GM21526 (cell line): ENCODE measurements around the gene CITED4.

Source experiments
- ATAC-seq: cut with Tn5 transposase; IDR thresholded peaks from one replicate; pipeline ENCODE4 v1.9.1; 2021; ENCODE audit warnings: moderate library complexity; ENCODE audit not compliant: unreplicated experiment, low FRiP score

Gene CITED4

DNA sequence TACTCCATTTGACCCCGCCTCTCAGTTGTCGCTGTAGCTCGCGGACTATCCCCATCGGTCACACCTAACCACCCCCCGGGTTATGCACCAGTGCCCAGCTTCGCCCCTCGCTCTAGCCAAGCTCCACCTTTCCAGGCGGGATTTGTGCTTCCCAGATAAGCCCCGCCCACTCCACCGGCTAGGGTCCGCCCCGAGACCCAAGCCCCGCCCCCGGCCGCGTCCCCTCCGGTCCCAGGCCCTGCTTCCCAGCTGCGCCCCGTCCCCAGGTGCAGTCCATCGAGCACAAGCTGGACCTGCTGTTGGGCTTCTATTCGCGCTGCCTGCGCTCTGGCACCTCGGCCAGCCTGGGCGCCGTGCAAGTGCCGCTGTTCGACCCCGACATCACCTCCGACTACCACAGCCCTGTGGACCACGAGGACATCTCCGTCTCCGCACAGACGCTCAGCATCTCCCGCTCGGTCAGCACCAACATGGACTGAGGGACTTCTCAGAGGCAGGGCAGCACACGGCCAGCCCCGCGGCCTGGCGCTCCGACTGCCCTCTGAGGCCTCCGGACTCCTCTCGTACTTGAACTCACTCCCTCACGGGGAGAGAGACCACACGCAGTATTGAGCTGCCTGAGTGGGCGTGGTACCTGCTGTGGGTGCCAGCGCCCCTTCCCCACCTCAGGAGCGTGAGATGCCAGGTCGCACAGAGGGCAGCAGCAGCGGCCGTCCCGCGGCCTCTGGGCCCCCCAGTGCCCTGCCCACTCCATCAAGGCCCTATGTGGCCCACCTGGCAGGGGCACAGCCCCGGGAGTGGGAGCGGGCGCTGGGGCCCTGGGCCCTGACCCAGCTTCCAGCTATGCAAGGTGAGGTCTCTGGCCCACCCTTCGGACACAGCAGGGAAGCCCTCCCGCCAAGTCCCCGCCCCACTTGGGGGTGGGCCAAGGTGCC, 23.9 kb downstream of the CITED4 start:
- ATAC-seq: no peak

DNA sequence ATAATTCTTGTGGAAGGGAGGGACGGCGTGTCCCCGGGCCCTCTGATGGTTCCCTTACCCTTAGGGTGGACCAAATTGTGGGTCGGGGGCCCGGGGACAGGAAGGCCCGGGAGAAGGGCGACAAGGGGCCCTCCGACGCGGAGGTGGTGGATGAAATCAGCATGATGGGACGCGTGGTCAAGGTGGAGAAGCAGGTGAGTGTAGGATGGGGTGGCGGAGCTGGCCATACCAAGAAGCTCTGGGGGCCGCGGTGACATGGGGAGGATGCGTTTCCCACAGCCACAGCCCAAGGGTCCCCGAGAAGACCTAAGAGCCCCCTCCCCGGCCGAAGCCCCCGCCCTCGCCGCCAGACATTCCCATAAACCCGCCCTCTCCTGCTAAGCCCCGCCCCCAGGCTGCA, 24.6 kb downstream of the CITED4 start:
- no peak for ATAC-seq

DNA sequence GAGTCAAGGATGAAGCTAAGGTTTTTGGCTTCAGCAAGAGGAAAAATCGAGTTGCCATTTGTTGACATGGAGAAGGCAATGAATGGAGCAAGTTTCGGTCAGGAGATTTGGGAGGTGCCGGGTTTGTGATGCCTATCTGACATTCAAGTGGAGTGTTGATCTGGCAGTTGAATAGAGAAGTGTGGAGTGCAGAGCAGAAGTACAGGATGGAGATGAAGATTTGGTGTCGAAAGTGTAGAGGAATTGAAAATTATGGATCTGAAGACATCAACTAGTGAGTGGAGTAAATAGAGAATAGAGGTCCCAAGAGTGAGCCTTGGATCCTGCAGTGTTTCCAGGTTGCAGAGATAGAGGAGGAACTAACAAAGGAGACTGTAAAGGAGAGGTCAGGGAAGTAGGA, 25.9 kb downstream of the CITED4 start:
- no peak for ATAC-seq

DNA sequence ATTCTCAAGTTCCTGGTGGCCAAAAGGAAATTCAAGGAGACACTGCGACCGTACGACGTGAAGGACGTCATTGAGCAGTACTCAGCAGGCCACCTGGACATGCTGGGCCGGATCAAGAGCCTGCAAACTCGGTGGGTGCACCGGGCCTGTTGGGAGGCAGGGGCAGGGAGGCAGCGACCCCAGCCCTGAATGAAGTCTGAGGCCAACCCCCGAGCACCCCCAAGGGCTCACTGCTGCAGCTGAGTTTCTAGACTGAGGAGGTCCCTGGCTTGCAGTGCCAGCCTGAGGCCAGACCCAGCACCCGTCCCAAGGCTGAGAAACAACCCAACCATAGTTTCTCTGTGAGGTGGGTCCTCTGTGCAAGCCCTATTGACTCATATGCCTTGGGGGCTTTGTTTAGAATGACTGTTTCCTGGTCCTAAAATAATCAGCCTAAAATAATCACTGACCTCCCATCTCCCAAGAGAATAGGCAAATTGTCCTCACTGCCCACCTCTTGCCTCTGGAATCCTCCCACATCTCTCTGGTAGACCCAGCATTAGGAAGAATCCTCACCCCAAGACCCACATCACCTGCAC, 27.1 kb downstream of the CITED4 start:
- ATAC-seq: no peak

GRCh38 chr1:40833979-40834378, 28.2 kb downstream of the CITED4 start:
- ATAC-seq: no peak

DNA sequence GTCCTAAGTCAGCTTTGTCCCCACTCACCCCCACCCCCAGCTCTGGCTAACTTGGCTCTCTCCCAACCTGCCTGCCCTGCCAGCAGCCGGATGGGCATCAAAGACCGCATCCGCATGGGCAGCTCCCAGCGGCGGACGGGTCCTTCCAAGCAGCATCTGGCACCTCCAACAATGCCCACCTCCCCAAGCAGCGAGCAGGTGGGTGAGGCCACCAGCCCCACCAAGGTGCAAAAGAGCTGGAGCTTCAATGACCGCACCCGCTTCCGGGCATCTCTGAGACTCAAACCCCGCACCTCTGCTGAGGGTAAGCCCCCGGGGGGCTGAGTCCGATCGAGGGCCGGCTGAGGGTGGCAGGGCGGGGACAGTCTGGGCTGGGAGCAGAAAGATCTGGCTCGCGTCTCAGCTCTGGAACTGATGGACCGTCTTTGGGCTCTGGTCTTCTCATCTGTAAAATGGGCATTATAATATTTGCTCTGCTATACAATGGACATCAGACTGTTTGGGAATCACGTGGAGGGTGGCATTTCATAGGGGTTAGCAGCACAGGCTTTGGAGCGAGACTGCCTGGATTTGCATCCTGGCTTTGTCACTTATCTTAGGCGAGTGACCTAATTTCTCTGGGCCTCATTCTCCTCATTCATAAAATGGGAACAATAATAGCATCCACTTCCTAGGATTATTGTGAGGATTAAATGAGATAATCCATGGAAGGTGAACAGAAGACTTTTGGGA, 31.0 kb downstream of the CITED4 start:
- ATAC-seq: no peak

DNA sequence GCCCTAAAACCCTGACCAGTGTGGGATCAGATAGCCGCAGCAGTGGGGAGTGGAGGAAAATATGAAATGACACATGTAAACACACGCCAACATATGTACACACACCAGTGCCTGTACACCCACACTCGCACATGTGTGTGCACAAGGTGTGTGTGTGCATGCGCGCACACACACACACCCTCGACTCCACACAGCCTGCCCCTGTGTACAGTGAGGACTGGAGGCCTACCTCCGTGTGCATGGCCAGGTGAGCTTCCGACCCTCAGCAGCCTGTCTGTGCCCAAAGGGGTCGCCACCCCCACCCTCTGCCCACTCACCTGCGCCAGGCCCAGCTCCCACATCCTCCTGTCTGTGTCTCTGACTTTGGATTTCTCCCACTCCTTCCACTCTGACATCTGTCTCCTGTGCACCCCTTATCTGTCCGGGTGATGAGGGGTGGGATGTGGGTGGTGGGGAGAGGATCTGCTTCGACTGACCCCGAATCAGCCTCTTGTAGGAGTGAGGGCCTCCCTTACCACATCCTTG, 31.7 kb downstream of the CITED4 start:
- no peak for ATAC-seq

DNA sequence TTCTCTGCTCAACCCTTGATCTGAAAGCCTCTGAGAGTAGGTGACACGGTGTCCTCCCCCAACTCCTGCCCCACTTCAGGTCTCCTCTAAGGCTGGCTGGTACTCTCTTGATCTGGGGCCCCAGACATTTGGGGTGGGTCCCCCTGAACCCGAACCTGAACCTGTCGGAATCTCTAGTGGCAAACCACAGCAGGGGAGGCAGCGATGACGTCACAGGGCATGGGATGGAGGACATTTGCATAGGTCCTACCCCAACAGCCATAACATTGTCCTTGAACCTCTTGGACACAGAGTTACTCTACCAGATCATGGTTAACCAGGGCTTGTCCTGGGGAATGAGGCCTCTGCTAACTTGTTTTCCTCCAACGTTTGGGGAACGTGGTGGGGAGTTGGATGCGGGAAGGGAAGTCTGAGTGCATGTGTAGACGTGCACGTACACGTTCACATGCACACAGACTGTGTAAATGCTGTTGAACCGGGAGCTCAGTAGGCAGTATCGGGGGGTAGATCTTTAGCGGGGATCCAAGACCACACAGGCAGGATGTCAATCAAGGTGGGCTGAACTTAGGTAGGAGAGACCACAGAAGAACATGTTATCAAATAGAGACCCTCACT, 32.4 kb downstream of the CITED4 start:
- ATAC-seq: no peak

GRCh38 chr1:40825996-40826395, 36.2 kb downstream of the CITED4 start:
- ATAC-seq: no peak

DNA sequence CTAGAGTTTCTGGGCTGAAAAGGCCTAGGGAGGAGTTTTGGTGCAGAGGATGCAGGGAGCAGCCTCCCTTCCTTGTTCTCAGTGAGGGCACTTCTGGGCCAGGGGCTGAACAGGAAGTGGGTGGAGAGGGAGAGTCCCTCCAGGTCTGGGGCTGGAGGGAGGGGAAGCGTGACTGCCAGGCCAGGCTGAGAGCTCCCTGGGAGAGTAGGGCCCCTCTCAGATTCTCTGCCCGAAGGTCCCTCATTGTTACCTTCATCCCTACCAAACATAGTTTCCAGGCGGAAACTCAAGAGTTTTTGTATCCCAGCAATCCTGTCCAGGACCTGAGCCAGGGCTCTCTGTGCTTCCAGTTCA, 36.8 kb downstream of the CITED4 start:
- ATAC-seq: no peak

DNA sequence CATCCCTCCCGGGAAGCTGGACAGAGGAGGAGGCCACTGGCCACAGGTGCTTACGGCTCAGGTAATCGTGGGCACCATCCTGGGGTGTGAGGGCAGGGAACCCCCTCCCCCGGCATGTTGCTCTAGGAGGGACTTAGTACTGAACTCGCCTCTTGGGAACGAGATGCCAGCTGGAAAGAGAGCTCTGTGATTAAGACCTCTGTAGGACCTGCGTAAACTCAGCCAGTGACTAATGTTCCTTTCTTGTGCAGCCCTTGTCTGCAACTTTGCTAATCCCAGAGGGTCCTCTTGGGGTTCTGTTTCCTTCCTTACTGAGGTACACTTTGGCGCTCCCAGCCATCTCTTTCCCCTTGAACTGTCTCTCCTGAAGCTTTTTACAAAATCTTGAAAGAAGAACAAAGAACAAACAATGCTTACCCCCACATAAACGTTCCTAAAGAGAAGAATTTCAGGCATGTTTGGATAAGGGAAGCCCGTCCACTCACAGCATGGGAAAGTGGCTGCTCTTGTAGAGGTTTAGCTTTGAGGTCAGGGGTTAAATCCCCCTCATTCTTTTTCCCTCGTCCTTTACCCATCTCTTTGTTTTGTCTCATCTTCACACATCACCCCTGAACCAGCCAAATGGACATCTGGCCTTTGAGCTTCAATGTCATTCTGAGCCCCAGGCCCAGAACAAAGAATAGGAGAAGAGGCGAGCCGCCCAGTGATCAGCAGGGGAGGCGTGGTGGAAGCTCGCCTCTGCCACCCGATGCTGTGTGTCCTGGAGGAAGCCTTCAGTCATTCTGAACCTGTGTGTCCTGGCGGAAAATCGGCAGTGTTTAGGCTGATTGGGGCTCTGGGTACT, 37.4 kb downstream of the CITED4 start:
- no peak for ATAC-seq

- ATAC-seq: no peak
Observed at GRCh38 chr1:40823983-40824382, 38.2 kb downstream of the CITED4 start.

- no peak for ATAC-seq
Observed at GRCh38 chr1:40823345-40823744, 38.8 kb downstream of the CITED4 start.

DNA sequence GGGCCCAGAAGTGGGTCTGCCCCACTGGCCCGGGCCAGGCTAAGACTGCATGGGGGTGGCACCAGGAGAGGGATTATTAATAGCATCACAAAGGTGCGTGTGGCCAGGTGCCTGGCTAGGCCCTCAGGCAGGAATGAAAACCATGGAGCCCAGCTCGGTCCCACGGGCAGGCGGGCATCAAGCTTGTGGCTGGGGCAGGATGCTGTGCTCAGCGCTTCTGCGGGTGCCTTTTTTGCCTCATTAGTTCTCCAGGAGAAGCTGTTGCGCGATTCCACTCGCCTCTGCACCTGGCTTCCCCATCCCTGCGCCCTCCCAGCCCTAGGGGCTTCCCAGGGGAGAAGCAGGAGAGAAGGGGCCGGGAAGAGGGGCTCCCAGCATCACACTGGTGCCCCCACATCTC, 39.3 kb downstream of the CITED4 start:
- ATAC-seq: no peak

GRCh38 chr1:40820911-40821693, 41.1 kb downstream of the CITED4 start:
- ATAC-seq: no peak

DNA sequence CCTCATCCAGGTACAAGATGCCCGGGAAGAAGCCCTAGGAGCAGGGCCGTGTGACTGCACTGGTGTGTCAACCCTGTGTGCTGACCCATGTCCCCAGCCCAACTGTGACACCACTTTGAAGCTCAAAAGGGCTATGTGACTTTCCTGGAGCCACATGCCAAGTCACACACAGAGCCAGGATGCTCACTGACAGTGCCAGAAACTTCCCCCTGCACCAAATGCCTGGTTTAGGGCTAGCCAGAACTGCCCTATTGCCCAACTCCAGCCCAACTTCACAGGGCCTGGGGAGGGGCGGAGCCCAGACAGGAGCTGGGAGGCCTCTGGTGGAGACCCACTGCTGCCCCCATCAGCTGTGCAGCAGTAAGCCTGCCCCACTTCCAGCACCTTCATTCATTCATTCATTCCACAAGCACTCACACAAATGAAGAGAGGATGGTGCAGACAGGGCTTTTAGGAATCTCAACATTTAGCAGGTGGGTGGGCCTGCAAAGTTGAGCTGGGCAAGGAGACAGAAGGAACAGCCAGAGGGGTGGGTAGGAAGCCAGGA, 41.8 kb downstream of the CITED4 start:
- ATAC-seq: no peak

- ATAC-seq: no peak
Observed at GRCh38 chr1:40819101-40819500, 43.1 kb downstream of the CITED4 start.

DNA sequence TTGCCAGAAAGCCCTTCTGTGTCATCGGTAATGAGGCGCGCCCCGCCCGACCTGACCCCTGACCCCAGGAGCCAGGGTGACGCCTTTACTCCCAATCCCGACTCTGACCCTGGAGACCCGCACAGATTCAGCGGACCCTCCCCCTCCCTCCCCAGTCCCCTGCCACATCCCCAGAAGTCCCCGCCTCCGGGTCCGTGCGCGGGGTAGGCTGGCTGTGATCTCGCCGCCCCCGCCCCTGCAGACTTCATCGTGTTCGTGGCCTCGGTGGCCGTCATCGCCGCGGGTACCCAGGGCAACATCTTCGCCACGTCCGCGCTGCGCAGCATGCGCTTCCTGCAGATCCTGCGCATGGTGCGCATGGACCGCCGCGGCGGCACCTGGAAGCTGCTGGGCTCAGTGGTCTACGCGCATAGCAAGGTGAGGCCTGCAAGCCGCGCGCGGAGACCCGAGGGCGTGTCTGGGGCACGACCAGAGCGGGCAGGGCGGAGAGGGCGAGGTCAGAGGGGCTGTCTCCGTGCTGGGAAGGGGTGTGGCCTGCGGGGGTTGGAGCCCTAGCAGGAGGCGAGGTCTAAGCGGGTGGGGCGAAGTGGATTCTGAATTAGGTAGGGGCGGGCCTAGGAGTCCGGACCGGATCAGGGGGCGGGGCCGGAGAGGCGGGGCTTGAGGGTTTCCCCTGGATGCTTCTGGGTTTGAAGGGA, 43.8 kb downstream of the CITED4 start:
- ATAC-seq: no peak
